ENCODE results near the gene AKR1C8.
"Not testable (repeated sequence)": the region's sequence is repeated elsewhere in the genome, so short reads cannot be mapped to it uniquely, and the experiment has no call there.

The AKR1C8 gene

GRCh38 chr10:5219262-5219661 lies 34.3 kb upstream of the AKR1C8 start:
- Histone ChIP-seq H3K27me3 (ENCODE audit: insufficient read depth, low read length, poor library complexity) (no peaks in the 10 kb centered on the region), H4K5ac (ENCODE audit: low read length) (no peak overlapping the region), H2BK15ac (replicated peaks; ENCODE audit: low read depth) (no peak overlapping the region), H3K18ac (ENCODE audit: low read length) (no peak overlapping the region), H3K27ac (ENCODE audit: low read depth, low read length) (no peak overlapping the region), H3K4me2 (ENCODE audit: low read length) (no peak overlapping the region), H3K23ac (ENCODE audit: low read length) (no peak overlapping the region), H2AK5ac (ENCODE audit: low read length) (no peak overlapping the region), H3K9ac (ENCODE audit: low read length) (no peak overlapping the region), H2BK120ac (ENCODE audit: low read depth, low read length) (no peak overlapping the region), H2BK5ac (ENCODE audit: low read length) (no peak overlapping the region), H4K8ac (ENCODE audit: low read depth, low read length) (no peak overlapping the region), H3K4me3 (ENCODE audit: low read length) (no peak overlapping the region), H3K36me3 (ENCODE audit: control insufficient read depth, insufficient read depth, low read length) (no peaks in the 10 kb centered on the region), H3K56ac (ENCODE audit: low read length) (no peak overlapping the region), H3K4me1 (ENCODE audit: control insufficient read depth, low read depth, low read length) (no peaks in the 10 kb centered on the region), H3K79me2 (ENCODE audit: control insufficient read depth, insufficient read depth, low read length) (no peaks in the 10 kb centered on the region), H3K79me1 (ENCODE audit: low read length) (no peaks in the 10 kb centered on the region), H3K4ac (ENCODE audit: low read depth, low read length) (no peak overlapping the region)
- WGBS (ENCODE audit: extremely low coverage, insufficient coverage, low lambda C conversion rate): no CpG with 5 or more reads among the region's 3 CpGs
- no peak for DNase-seq

- no peak overlapping the region for H2BK5ac ChIP-seq (ENCODE audit: low read length)
- no peak overlapping the region for H3K27ac ChIP-seq (ENCODE audit: low read depth, low read length)
- H3K9ac ChIP-seq (ENCODE audit: low read length): no peak overlapping the region
- H3K36me3 ChIP-seq (ENCODE audit: control insufficient read depth, insufficient read depth, low read length): no peaks in the 10 kb centered on the region
- H2BK120ac ChIP-seq (ENCODE audit: low read depth, low read length): no peak overlapping the region
- no peaks in the 10 kb centered on the region for H3K4me1 ChIP-seq (ENCODE audit: control insufficient read depth, low read depth, low read length)
- no peak overlapping the region for H3K18ac ChIP-seq (ENCODE audit: low read length)
- H2AK5ac ChIP-seq (ENCODE audit: low read length): no peak overlapping the region
- no peak overlapping the region for H4K8ac ChIP-seq (ENCODE audit: low read depth, low read length)
- H3K79me2 ChIP-seq (ENCODE audit: control insufficient read depth, insufficient read depth, low read length): no peaks in the 10 kb centered on the region
- H2BK15ac ChIP-seq (replicated peaks; ENCODE audit: low read depth): no peak overlapping the region
- no peak overlapping the region for H3K4me3 ChIP-seq (ENCODE audit: low read length)
- H3K79me1 ChIP-seq (ENCODE audit: low read length): no peaks in the 10 kb centered on the region
- H3K4me2 ChIP-seq (ENCODE audit: low read length): no peak overlapping the region
- no peak for DNase-seq
- H3K4ac ChIP-seq (ENCODE audit: low read depth, low read length): no peak overlapping the region
- no peak overlapping the region for H3K23ac ChIP-seq (ENCODE audit: low read length)
- no peak overlapping the region for H3K56ac ChIP-seq (ENCODE audit: low read length)
- no peak overlapping the region for H4K5ac ChIP-seq (ENCODE audit: low read length)
- no peaks in the 10 kb centered on the region for H3K27me3 ChIP-seq (ENCODE audit: insufficient read depth, low read length, poor library complexity)
- WGBS (ENCODE audit: extremely low coverage, insufficient coverage, low lambda C conversion rate): no CpG with 5 or more reads among the region's 2 CpGs
Observed at GRCh38 chr10:5216801-5217200, 31.9 kb upstream of the AKR1C8 start.

GRCh38 chr10:5211696-5212536 lies 27.0 kb upstream of the AKR1C8 start:
- no peak overlapping the region for H2BK120ac ChIP-seq (ENCODE audit: low read depth, low read length)
- no peak overlapping the region for H3K18ac ChIP-seq (ENCODE audit: low read length)
- no peak overlapping the region for H3K4me3 ChIP-seq (ENCODE audit: low read length)
- H3K9ac ChIP-seq (ENCODE audit: low read length): no peak overlapping the region
- no peaks in the 10 kb centered on the region for H3K79me2 ChIP-seq (ENCODE audit: control insufficient read depth, insufficient read depth, low read length)
- H3K56ac ChIP-seq (ENCODE audit: low read length): no peak overlapping the region
- no peak overlapping the region for H4K8ac ChIP-seq (ENCODE audit: low read depth, low read length)
- H3K27me3 ChIP-seq (ENCODE audit: insufficient read depth, low read length, poor library complexity): no peaks in the 10 kb centered on the region
- H2AK5ac ChIP-seq (ENCODE audit: low read length): no peak overlapping the region
- no peak overlapping the region for H2BK15ac ChIP-seq (replicated peaks; ENCODE audit: low read depth)
- no peak overlapping the region for H3K23ac ChIP-seq (ENCODE audit: low read length)
- no peak overlapping the region for H3K4me2 ChIP-seq (ENCODE audit: low read length)
- no peak overlapping the region for H2BK5ac ChIP-seq (ENCODE audit: low read length)
- no peak overlapping the region for H4K5ac ChIP-seq (ENCODE audit: low read length)
- H3K4me1 ChIP-seq (ENCODE audit: control insufficient read depth, low read depth, low read length): no peaks in the 10 kb centered on the region
- no peak overlapping the region for H3K27ac ChIP-seq (ENCODE audit: low read depth, low read length)
- H3K4ac ChIP-seq (ENCODE audit: low read depth, low read length): no peak overlapping the region
- H3K36me3 ChIP-seq (ENCODE audit: control insufficient read depth, insufficient read depth, low read length): no peaks in the 10 kb centered on the region
- H3K79me1 ChIP-seq (ENCODE audit: low read length): no peaks in the 10 kb centered on the region
- DNase-seq: no peak

DNA sequence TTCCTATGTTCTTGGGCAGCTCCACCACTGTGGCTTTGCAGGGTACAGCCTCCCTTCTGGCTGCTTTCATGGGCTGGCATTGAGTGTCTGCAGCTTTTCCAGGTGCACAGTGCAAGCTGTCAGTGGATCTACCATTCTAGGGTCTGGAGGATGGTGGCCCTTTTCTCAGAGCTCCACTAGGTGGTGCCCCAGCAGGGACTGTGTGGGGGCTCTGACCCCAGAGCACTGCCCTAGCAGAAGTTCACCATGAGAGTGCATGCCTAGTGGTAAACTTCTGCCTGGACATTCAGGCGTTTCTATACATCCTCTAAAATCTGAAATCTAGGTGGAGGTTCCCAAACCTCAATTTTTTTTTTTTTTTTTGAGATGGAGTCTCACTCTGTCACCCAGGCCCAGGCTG lies 25.3 kb upstream of the AKR1C8 start:
- H3K4me2 ChIP-seq (ENCODE audit: low read length); H2BK120ac ChIP-seq (ENCODE audit: low read depth, low read length); H3K27ac ChIP-seq (ENCODE audit: low read depth, low read length); H3K4me3 ChIP-seq (ENCODE audit: low read length); H3K79me1 ChIP-seq (ENCODE audit: low read length); H2BK5ac ChIP-seq (ENCODE audit: low read length); H3K4ac ChIP-seq (ENCODE audit: low read depth, low read length); H2AK5ac ChIP-seq (ENCODE audit: low read length); H4K5ac ChIP-seq (ENCODE audit: low read length); H2BK15ac ChIP-seq (replicated peaks; ENCODE audit: low read depth); H3K36me3 ChIP-seq (ENCODE audit: control insufficient read depth, insufficient read depth, low read length); H3K18ac ChIP-seq (ENCODE audit: low read length); H3K23ac ChIP-seq (ENCODE audit: low read length); H3K4me1 ChIP-seq (ENCODE audit: control insufficient read depth, low read depth, low read length); H4K8ac ChIP-seq (ENCODE audit: low read depth, low read length); H3K27me3 ChIP-seq (ENCODE audit: insufficient read depth, low read length, poor library complexity); H3K9ac ChIP-seq (ENCODE audit: low read length); H3K56ac ChIP-seq (ENCODE audit: low read length); H3K79me2 ChIP-seq (ENCODE audit: control insufficient read depth, insufficient read depth, low read length): not testable (repeated sequence)
- WGBS (ENCODE audit: extremely low coverage, insufficient coverage, low lambda C conversion rate): no CpG with 5 or more reads among the region's 1 CpG
- DNase-seq: peak; percentile 4

DNA sequence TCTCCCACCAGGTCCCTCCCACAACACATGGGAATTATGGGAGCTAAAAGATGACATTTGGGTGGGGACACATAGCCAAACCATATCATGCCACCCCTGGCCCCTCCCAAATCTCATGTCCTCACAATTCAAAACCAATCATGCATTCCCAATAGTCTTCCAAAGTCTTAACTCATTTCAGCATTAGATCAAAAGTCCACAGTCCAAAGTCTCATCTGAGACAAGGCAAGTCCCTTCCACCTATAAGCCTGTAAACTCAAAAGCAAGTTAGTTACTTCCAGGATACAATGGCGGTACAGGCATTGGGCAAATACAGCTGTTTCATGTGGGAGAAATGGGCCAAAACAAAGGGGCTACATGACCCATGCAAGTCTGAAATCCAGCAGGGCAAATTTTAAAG lies 24.8 kb upstream of the AKR1C8 start:
- not testable (repeated sequence) for H4K8ac ChIP-seq (ENCODE audit: low read depth, low read length); H3K56ac ChIP-seq (ENCODE audit: low read length); H3K9ac ChIP-seq (ENCODE audit: low read length); H2AK5ac ChIP-seq (ENCODE audit: low read length); H3K23ac ChIP-seq (ENCODE audit: low read length); H3K4ac ChIP-seq (ENCODE audit: low read depth, low read length); H2BK5ac ChIP-seq (ENCODE audit: low read length); H3K36me3 ChIP-seq (ENCODE audit: control insufficient read depth, insufficient read depth, low read length); H3K27me3 ChIP-seq (ENCODE audit: insufficient read depth, low read length, poor library complexity); DNase-seq; H3K79me1 ChIP-seq (ENCODE audit: low read length); H3K27ac ChIP-seq (ENCODE audit: low read depth, low read length); H2BK15ac ChIP-seq (replicated peaks; ENCODE audit: low read depth); H3K79me2 ChIP-seq (ENCODE audit: control insufficient read depth, insufficient read depth, low read length); H2BK120ac ChIP-seq (ENCODE audit: low read depth, low read length); H3K4me2 ChIP-seq (ENCODE audit: low read length); H4K5ac ChIP-seq (ENCODE audit: low read length); H3K18ac ChIP-seq (ENCODE audit: low read length); H3K4me1 ChIP-seq (ENCODE audit: control insufficient read depth, low read depth, low read length); H3K4me3 ChIP-seq (ENCODE audit: low read length)
- WGBS (ENCODE audit: extremely low coverage, insufficient coverage, low lambda C conversion rate): no CpG with 5 or more reads among the region's 1 CpG

- Histone ChIP-seq H3K27ac (ENCODE audit: low read depth, low read length) (no peak overlapping the region), H2AK5ac (ENCODE audit: low read length) (no peak overlapping the region), H3K56ac (ENCODE audit: low read length) (no peak overlapping the region), H3K9ac (ENCODE audit: low read length) (no peak overlapping the region), H3K18ac (ENCODE audit: low read length) (no peak overlapping the region), H3K79me2 (ENCODE audit: control insufficient read depth, insufficient read depth, low read length) (no peaks in the 10 kb centered on the region), H3K36me3 (ENCODE audit: control insufficient read depth, insufficient read depth, low read length) (no peaks in the 10 kb centered on the region), H3K4me3 (ENCODE audit: low read length) (no peak overlapping the region), H3K4me2 (ENCODE audit: low read length) (no peak overlapping the region), H2BK15ac (replicated peaks; ENCODE audit: low read depth) (no peak overlapping the region), H3K27me3 (ENCODE audit: insufficient read depth, low read length, poor library complexity) (no peaks in the 10 kb centered on the region), H3K23ac (ENCODE audit: low read length) (no peak overlapping the region), H2BK5ac (ENCODE audit: low read length) (no peak overlapping the region), H3K4ac (ENCODE audit: low read depth, low read length) (no peak overlapping the region), H2BK120ac (ENCODE audit: low read depth, low read length) (no peak overlapping the region), H3K4me1 (ENCODE audit: control insufficient read depth, low read depth, low read length) (no peaks in the 10 kb centered on the region), H4K5ac (ENCODE audit: low read length) (no peak overlapping the region), H4K8ac (ENCODE audit: low read depth, low read length) (no peak overlapping the region), H3K79me1 (ENCODE audit: low read length) (no peaks in the 10 kb centered on the region)
- no peak for DNase-seq
- WGBS (ENCODE audit: extremely low coverage, insufficient coverage, low lambda C conversion rate): no CpG with 5 or more reads among the region's 6 CpGs
Observed at GRCh38 chr10:5206799-5207198, 21.8 kb upstream of the AKR1C8 start.
